Hematopoietic multipotent progenitor cell treated with erythropoietin and hydrocortisone succinate and interleukin-3 and kit ligand, for 8 days (in vitro differentiated cells): ENCODE results near the gene RCE1.

Experiments used
- DNase-seq: peaks from one replicate; pipeline ENCODE4 v3.0.0-alpha.2; 2015

Gene RCE1

DNA sequence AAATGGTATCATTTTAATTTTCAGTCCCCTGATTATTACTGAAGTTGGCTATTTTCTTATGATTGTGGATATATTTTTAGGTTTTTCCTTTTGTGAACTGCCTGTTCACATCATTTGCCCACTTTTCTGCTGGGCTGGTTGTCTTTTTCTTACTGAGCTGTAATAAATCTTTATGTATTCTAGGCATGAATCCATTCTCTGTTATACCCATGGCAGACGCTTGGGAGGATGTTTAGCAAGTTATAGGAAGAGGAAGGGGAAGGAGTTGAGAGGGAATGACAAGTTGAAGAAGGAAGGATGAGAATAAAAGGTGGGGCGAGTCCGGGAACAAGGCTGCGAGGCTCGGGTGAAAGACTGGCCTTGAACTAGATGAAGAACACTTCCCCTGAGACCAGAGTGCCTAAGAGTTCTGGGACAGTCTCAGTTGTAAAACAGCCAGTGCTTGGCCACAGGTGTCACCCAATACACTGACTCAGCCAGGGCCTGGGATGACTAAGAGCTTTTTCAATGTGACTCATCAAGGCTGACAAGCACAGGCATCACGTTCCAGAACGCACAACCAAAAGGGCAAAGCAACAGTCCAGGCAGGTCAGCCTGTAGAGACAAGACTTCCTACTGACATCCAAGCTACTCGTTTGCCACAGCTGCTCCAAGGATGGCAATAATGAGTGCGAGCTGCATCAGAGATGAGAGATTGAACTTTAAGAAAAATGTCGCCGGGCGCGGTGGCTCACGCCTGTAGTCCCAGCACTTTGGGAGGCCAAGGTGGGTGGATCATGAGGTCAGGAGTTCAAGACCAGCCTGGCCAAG lies 48.8 kb downstream of the RCE1 start:
- DNase-seq: peak; percentile 86

GRCh38 chr11:66892911-66893310 lies 49.7 kb downstream of the RCE1 start:
- DNase-seq: no peak

GRCh38 chr11:66894141-66894540 lies 50.9 kb downstream of the RCE1 start:
- DNase-seq: no peak
